ENCODE data around the gene KCNMB2.

KCNMB2 gene

DNA sequence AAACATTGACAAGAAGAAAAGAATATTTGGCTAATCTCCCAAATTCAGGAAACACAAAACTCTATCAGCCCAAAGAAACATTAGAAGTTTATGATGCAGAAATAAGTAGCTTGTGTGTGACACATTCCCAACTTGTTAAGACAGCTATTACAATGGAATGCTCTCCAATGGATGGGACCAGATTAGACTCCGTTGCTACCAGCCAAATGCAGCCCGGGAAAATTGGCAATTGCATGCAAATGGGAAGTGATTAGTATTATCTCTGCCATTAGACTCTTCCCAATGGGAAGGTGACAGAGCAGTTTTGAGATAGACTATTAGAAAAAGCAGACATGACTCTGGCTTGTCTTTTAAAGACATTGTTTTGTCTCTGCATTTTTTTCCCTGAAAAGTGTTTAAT lies 37.4 kb upstream of the KCNMB2 start:
- H3K27ac ChIP-seq: no peak overlapping the region
- no peak for TF ChIP-seq ZFX (IDR thresholded peaks at IDR 0.05; ENCODE audit: borderline replicate concordance)
- TF ChIP-seq, protein P1, sequence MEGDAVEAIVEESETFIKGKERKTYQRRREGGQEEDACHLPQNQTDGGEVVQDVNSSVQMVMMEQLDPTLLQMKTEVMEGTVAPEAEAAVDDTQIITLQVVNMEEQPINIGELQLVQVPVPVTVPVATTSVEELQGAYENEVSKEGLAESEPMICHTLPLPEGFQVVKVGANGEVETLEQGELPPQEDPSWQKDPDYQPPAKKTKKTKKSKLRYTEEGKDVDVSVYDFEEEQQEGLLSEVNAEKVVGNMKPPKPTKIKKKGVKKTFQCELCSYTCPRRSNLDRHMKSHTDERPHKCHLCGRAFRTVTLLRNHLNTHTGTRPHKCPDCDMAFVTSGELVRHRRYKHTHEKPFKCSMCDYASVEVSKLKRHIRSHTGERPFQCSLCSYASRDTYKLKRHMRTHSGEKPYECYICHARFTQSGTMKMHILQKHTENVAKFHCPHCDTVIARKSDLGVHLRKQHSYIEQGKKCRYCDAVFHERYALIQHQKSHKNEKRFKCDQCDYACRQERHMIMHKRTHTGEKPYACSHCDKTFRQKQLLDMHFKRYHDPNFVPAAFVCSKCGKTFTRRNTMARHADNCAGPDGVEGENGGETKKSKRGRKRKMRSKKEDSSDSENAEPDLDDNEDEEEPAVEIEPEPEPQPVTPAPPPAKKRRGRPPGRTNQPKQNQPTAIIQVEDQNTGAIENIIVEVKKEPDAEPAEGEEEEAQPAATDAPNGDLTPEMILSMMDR (IDR thresholded peaks at IDR 0.05): no peak

- H3K27ac ChIP-seq: no peak overlapping the region
- TF ChIP-seq, protein P1 (IDR thresholded peaks at IDR 0.05): no peak
Measured at GRCh38 chr3:178500631-178501030, 35.6 kb upstream of the KCNMB2 start.

- no peak for TF ChIP-seq ZFX (IDR thresholded peaks at IDR 0.05; ENCODE audit: borderline replicate concordance)
- TF ChIP-seq, protein P1 (IDR thresholded peaks at IDR 0.05): no peak
- H3K27ac ChIP-seq: no peak overlapping the region
Measured at GRCh38 chr3:178504128-178504527, 32.1 kb upstream of the KCNMB2 start.

GRCh38 chr3:178505832-178506231 lies 30.4 kb upstream of the KCNMB2 start:
- no peak for TF ChIP-seq ZFX (IDR thresholded peaks at IDR 0.05; ENCODE audit: borderline replicate concordance)
- TF ChIP-seq, protein P1 (IDR thresholded peaks at IDR 0.05): no peak
- H3K27ac ChIP-seq: no peak overlapping the region

GRCh38 chr3:178507507-178508442 lies 28.5 kb upstream of the KCNMB2 start:
- TF ChIP-seq, protein P1 (IDR thresholded peaks at IDR 0.05): no peak
- TF ChIP-seq ZFX (IDR thresholded peaks at IDR 0.05; ENCODE audit: borderline replicate concordance): no peak
- peak overlapping the region; percentile 54 for H3K27ac ChIP-seq

GRCh38 chr3:178508443-178508825 lies 27.8 kb upstream of the KCNMB2 start:
- peak overlapping the region; percentile 54 for H3K27ac ChIP-seq
- TF ChIP-seq ZFX (IDR thresholded peaks at IDR 0.05; ENCODE audit: borderline replicate concordance): no peak
- TF ChIP-seq, protein P1 (IDR thresholded peaks at IDR 0.05): no peak

GRCh38 chr3:178510496-178510895 lies 25.7 kb upstream of the KCNMB2 start:
- H3K27ac ChIP-seq: no peak overlapping the region
- TF ChIP-seq, protein P1 (IDR thresholded peaks at IDR 0.05): no peak
- TF ChIP-seq ZFX (IDR thresholded peaks at IDR 0.05; ENCODE audit: borderline replicate concordance): no peak

All from 22Rv1 (cell line).